Measurements from ENCODE around the gene PDGFRB. TPM values are rescaled to one million over a fixed set of nuclear protein-coding genes. Genes with fewer than 3 reads are reported as not detected.

Gene PDGFRB
- total RNA-seq, result 0.97 and 11.9 TPM in 2 replicates

GRCh38 chr5:150155258-150156026 lies at the start of gene PDGFRB:
TSS of gene PDGFRB (minus strand) at chr5:150155845. CDS start at chr5:150137047, 18,798 bp downstream.

GRCh38 chr5:150189728-150190502 lies 34.3 kb upstream of the PDGFRB start, which contains the start of gene SLC6A7:
TSS of gene SLC6A7 (plus strand) at chr5:150190062. CDS start at chr5:150190328, 266 bp downstream.

GRCh38 chr5:150166650-150167511 lies 11.2 kb upstream of the PDGFRB start, which contains the start of gene CDX1:
TSS of gene CDX1 (plus strand) at chr5:150166778. CDS start at chr5:150166877, 99 bp downstream.

DNA sequence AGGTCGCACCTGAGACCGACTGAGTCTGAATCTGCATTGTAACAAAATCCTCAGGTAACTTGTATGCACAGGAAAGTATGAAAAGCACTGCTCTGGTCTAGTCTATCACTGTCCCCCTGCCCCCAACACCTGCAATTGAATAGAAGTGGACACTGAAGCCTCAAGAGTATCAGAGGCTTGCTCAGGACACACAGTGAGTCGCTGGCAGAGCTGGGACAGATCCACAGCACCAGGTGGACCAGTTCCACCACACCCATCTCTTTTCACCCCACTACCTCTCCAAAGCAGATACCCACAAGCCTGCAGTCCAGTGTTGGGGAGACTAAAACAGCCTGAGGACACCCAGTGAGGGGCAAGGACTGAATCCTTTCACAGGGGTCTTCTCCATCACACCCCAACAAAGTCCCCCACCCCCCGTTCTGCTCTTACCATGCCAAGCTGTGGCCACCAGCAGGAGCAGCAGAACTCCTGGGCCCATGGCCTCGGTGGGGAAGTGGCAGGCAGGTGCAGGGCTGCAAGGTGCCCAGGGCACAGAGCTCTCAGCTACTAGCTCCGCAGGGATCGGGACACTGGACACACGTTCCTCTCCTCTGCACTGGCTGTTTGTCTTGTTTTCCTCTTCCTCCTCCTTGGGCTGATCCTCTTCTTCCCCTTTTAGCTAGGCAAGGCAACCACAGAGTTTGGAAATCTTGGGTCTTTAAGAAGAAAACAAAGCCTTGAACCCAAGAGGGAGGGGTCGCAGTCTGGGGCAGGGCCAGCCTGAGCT lies 69.5 kb downstream of the PDGFRB start, which contains the start of gene CSF1R:
CSF1R (minus strand) TSS at position 605 of the 766 bp plus-strand sequence; CDS start at position 478, 127 bp downstream.

Other genes starting within 250 kb of the PDGFRB start
- not detected in 2 replicates for gene PDE6A, start 211.1 kb downstream of the PDGFRB start, total RNA-seq
- 13.6 and 22.3 TPM in 2 replicates for gene SLC26A2, start 195.1 kb downstream of the PDGFRB start, total RNA-seq
- gene TIGD6, start 155.2 kb downstream of the PDGFRB start, total RNA-seq, result 3.6 and 4.0 TPM in 2 replicates
- 21.4 and 27.4 TPM in 2 replicates for gene HMGXB3, start 155.1 kb downstream of the PDGFRB start, total RNA-seq
- gene CSF1R, start 69.3 kb downstream of the PDGFRB start, total RNA-seq, result not detected in 2 replicates
- not detected in 2 replicates for gene CDX1, start 10.9 kb upstream of the PDGFRB start, total RNA-seq
- gene SLC6A7, start 34.2 kb upstream of the PDGFRB start, total RNA-seq, result not detected in 2 replicates
- under 0.01 TPM in 1 of 2 replicates, not detected in the other for gene CAMK2A, start 133.9 kb upstream of the PDGFRB start, total RNA-seq
- under 0.01 and 0.30 TPM in 2 replicates for gene ARSI, start 147.1 kb upstream of the PDGFRB start, total RNA-seq
- gene TCOF1, start 201.9 kb upstream of the PDGFRB start, total RNA-seq, result 17.9 and 21.1 TPM in 2 replicates

Measured in epithelial cell of umbilical artery (primary cell).